PC-9 (cell line): Measurements from ENCODE around the gene SLC1A4. TPM values are rescaled to one million over a fixed set of nuclear protein-coding genes. Genes with fewer than 3 reads are reported as not detected.

Experiments used
- BruUV-seq: library from RNA; stranded (reverse); fragments of 400-500 nt; replicated peaks from 2 replicates; lab custom pipeline; 2021; lab: Mats Ljungman, UMichigan
- CTCF ChIA-PET: fragments of 300-600 bp; sonication (Branson Sonifier 250); formaldehyde crosslinking; loops from one replicate; lab custom pipeline; 2022; ENCODE audit warnings: antibody characterized with exemption; lab: Charles Lee
- POLR2A ChIA-PET: fragments of 300-600 bp; sonication (Branson Sonifier 250); formaldehyde crosslinking; loops from one replicate; lab custom pipeline; 2022; ENCODE audit warnings: antibody characterized with exemption; ENCODE audit not compliant: unreplicated experiment; lab: Charles Lee
- DNase-seq, 2 experiments: peaks; one replicate each; pipeline versions ENCODE4 v3.0.0 to v3.0.0-alpha.2; 2015 to 2022; ENCODE audit warnings: mixed read lengths in 1 of 2
- H2AFZ ChIP-seq: fragments of 200-600 bp; sonication (generic); 2 replicates; pipeline ENCODE4 v1.8.1; 2017; ENCODE audit warnings: antibody characterized with exemption
- H3F3A ChIP-seq: fragments of 200-600 bp; sonication (generic); 2 replicates; pipeline ENCODE4 v1.8.1; 2017; ENCODE audit warnings: antibody characterized with exemption, mild to moderate bottlenecking, low read depth; ENCODE audit not compliant: insufficient read depth
- H3K27ac ChIP-seq: fragments of 200-600 bp; sonication (generic); 2 replicates; pipeline ENCODE4 v1.6.1; 2016; ENCODE audit warnings: mixed run types
- H3K27me3 ChIP-seq: fragments of 200-600 bp; sonication (generic); 2 replicates; pipeline ENCODE4 v1.6.1; 2016; ENCODE audit warnings: low read depth, mixed run types; ENCODE audit not compliant: insufficient read depth
- H3K36me3 ChIP-seq: fragments of 200-600 bp; sonication (generic); 2 replicates; pipeline ENCODE4 v1.6.1; 2016; ENCODE audit warnings: low read depth, mixed run types
- H3K4me1 ChIP-seq: fragments of 200-600 bp; sonication (generic); replicated peaks from 2 replicates; pipeline ENCODE4 v1.6.1; 2016; ENCODE audit warnings: mixed run types; ENCODE audit not compliant: insufficient read depth
- H3K4me2 ChIP-seq: fragments of 200-600 bp; sonication (generic); 2 replicates; pipeline ENCODE4 v1.6.1; 2017; ENCODE audit warnings: mixed run types
- H3K4me3 ChIP-seq: fragments of 200-600 bp; sonication (generic); 2 replicates; pipeline ENCODE4 v1.6.1; 2016; ENCODE audit warnings: mixed run types
- H3K79me2 ChIP-seq: fragments of 200-600 bp; sonication (generic); 2 replicates; pipeline ENCODE4 v1.6.1; 2017; ENCODE audit warnings: low read depth, mixed run types
- H3K9me2 ChIP-seq: fragments of 200-600 bp; sonication (generic); 2 replicates; pipeline ENCODE4 v1.8.1; 2017; ENCODE audit warnings: mild to moderate bottlenecking; ENCODE audit not compliant: insufficient read depth
- H3K9me3 ChIP-seq: fragments of 200-600 bp; sonication (generic); 2 replicates; pipeline ENCODE4 v1.8.1; 2016; ENCODE audit warnings: low read depth; ENCODE audit not compliant: insufficient read depth
- H4K20me1 ChIP-seq: fragments of 200-600 bp; sonication (generic); 2 replicates; pipeline ENCODE4 v1.8.1; 2017; ENCODE audit not compliant: insufficient read depth
- EZH2 ChIP-seq: fragments of 200-600 bp; sonication (generic); IDR thresholded peaks from 2 replicates; pipeline ENCODE4 v1.8.0; 2017; ENCODE audit warnings: antibody characterized with exemption, low read depth
- intact Hi-C: fragments of 100-400 bp; cut with micrococcal nuclease; formaldehyde crosslinking; loops from one replicate; pipeline ENCODE4 v1.10.0; 2022; ENCODE audit not compliant: unreplicated experiment
- total RNA-seq: library from RNA; stranded (reverse); gene quantifications from 2 replicates; pipeline ENCODE4 v1.2.3, GENCODE V29; 2021
- TF ChIP-seq, protein P1 (sequence below): fragments of 200-600 bp; sonication (generic); conservative IDR thresholded peaks from 2 replicates; pipeline ENCODE4 v1.6.1; 2017; ENCODE audit warnings: mixed run types, antibody characterized with exemption, mild to moderate bottlenecking, moderate library complexity

The SLC1A4 gene
- total RNA-seq, 1 experiment from 2014 or later, result 8.7 TPM

DNA sequence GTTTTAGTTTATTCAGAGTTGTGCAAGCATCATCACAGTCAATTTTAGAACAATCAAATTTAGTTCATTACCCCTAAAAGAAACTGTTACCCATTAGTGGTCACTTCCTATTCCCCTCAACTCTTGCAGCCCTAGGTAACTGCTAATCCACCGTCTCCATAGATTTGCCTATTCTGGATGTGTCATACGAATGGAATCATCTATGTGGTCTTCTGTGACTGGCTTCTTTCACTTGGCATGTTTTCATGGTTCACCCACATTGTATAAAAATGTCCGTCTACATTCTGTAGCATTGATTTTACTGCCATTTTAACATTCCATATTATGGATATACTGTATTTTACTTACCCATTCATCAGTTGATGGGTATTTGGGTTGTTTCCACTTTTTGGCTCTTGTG, 61.7 kb downstream of the SLC1A4 start:
- Histone ChIP-seq H3K9me2 (no peaks in the 10 kb centered on the region), H3K27me3 (no peaks in the 10 kb centered on the region), H3K4me2 (no peak overlapping the region), H3K27ac (no peak overlapping the region), H3K4me1 (peaks cover 13% of the 10 kb centered on the region), H3K9me3 (peaks cover 4% of the 10 kb centered on the region; the same call in 1 of the 2 replicates), H3K79me2 (no peaks in the 10 kb centered on the region), H3K36me3 (no peaks in the 10 kb centered on the region), H3K4me3 (no peak overlapping the region), H4K20me1 (no peaks in the 10 kb centered on the region), H3F3A (0 out of 2 replicates have a peak, but pooled peaks cover 6% of the 10 kb centered on the region), H2AFZ (no peak overlapping the region)
- ChIA-PET CTCF (interaction anchor here (0.6 kb wide), 1 partner anchor 528 kb away, joined by 5 read pairs; no protein-coding TSS in a partner anchor), POLR2A (interaction anchor here (0.7 kb wide), 1 partner anchor 79 kb away, joined by 5 read pairs; the partner anchor contains the start of gene RAB1A)
- intact Hi-C loops, result no loop called here
- DNase-seq, result no peak
- BruUV-seq, result no TSS peak
- no peak for TF ChIP-seq EZH2
- TF ChIP-seq, protein P1, sequence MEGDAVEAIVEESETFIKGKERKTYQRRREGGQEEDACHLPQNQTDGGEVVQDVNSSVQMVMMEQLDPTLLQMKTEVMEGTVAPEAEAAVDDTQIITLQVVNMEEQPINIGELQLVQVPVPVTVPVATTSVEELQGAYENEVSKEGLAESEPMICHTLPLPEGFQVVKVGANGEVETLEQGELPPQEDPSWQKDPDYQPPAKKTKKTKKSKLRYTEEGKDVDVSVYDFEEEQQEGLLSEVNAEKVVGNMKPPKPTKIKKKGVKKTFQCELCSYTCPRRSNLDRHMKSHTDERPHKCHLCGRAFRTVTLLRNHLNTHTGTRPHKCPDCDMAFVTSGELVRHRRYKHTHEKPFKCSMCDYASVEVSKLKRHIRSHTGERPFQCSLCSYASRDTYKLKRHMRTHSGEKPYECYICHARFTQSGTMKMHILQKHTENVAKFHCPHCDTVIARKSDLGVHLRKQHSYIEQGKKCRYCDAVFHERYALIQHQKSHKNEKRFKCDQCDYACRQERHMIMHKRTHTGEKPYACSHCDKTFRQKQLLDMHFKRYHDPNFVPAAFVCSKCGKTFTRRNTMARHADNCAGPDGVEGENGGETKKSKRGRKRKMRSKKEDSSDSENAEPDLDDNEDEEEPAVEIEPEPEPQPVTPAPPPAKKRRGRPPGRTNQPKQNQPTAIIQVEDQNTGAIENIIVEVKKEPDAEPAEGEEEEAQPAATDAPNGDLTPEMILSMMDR, result no peak

DNA sequence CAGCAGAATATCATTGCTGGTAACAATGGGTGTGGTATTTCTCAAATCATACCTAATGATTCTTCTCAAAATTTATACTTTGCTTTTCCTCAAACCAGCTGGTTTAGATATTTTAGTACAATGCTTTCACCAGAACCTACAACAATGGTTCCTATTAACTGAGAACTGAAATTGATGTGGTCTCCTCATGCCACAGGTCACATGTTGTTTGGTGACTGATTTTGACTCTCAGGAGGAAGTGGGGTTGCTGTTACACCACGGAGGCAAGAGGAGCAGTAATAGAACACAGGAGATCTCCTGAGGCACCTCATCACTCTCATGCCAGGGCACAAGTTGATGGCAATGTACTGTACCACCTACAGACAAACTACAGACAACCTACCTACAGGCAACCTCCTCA, 64.0 kb downstream of the SLC1A4 start:
- no peak overlapping the region for H3K4me2 ChIP-seq
- ChIA-PET CTCF (no interaction called here), POLR2A (no interaction called here)
- H4K20me1 ChIP-seq, result no peaks in the 10 kb centered on the region
- no peaks in the 10 kb centered on the region for H3K79me2 ChIP-seq
- H3K4me1 ChIP-seq, result peaks cover 27% of the 10 kb centered on the region
- H3K27me3 ChIP-seq, result no peaks in the 10 kb centered on the region
- no peak overlapping the region for H3K27ac ChIP-seq
- no peaks in the 10 kb centered on the region for H3K36me3 ChIP-seq
- intact Hi-C loops, result no loop called here
- peaks cover 15% of the 10 kb centered on the region; the same call in 1 of the 2 replicates for H3F3A ChIP-seq
- DNase-seq, result no peak
- TF ChIP-seq EZH2, result no peak
- TF ChIP-seq, protein P1, result no peak
- H3K4me3 ChIP-seq, result no peak overlapping the region
- BruUV-seq, result no TSS peak
- H2AFZ ChIP-seq, result no peak overlapping the region
- peaks cover 4% of the 10 kb centered on the region; the same call in 1 of the 2 replicates for H3K9me3 ChIP-seq
- H3K9me2 ChIP-seq, result no peaks in the 10 kb centered on the region

DNA sequence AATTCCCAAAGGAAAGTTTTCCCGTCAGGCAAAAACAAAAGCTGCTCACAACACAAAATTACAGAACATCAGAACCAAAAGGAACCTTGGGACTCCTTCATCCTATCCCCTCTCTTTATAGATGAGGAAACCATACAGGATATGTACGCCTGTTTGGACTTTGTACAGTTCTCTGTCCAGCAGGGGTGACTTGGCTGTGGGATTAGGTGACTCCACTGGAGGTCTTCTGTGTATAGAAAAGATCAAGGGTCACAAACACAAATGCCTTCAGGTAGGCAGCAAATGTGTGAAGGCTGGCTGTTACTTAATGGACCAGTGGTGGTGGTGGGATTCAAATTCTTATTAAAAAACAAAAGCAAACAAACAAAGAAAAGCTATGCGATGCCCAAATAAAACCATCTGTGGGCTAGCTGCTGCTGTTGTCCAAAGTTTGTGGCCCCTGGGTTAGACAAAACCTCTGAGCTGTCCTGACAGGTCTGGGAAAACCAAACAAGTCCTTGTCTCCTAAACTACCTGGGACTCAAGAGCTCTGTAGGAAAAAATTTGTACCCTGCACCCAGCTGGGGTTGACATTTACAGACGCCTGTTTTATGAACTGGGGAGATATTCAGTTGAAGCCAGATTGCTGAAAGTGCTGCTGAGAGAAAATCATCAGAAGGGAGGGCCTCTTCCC, 65.7 kb downstream of the SLC1A4 start:
- H3K4me1 ChIP-seq, result peaks cover 15% of the 10 kb centered on the region
- POLR2A ChIA-PET, result interaction anchor here (0.5 kb wide), 1 partner anchor 73 kb away, joined by 3 read pairs; no protein-coding TSS in a partner anchor
- peak overlapping the region; percentile 90 for H3K4me2 ChIP-seq
- peak overlapping the region; percentile 86; the same call in 1 of the 2 replicates for H3K4me3 ChIP-seq
- TF ChIP-seq, protein P1, result no peak
- TF ChIP-seq EZH2, result no peak
- H2AFZ ChIP-seq, result no peak overlapping the region
- no peaks in the 10 kb centered on the region; the same call in 1 of the 2 replicates for H4K20me1 ChIP-seq
- no peaks in the 10 kb centered on the region for H3K36me3 ChIP-seq
- BruUV-seq, result TSS peak; percentile 30
- no peak overlapping the region for H3K27ac ChIP-seq
- CTCF ChIA-PET, result interaction anchor here (1.2 kb wide), 1 partner anchor 210 kb away, joined by 3 read pairs; no protein-coding TSS in a partner anchor
- intact Hi-C loops, result loop anchor here (5.0 kb wide), 1 partner anchor 172 kb away; the partner anchor contains the start of gene ACTR2
- H3K9me3 ChIP-seq, result no peaks in the 10 kb centered on the region
- no peak for DNase-seq
- peaks cover 9% of the 10 kb centered on the region; the same call in 1 of the 2 replicates for H3F3A ChIP-seq
- no peaks in the 10 kb centered on the region for H3K27me3 ChIP-seq
- H3K79me2 ChIP-seq, result no peaks in the 10 kb centered on the region
- no peaks in the 10 kb centered on the region for H3K9me2 ChIP-seq
